ENCODE results near the gene RALGAPA1. TPM values are rescaled to one million over a fixed set of nuclear protein-coding genes. Genes with fewer than 3 reads are reported as not detected.
"Not testable (repeated sequence)": the region's sequence is repeated elsewhere in the genome, so short reads cannot be mapped to it uniquely, and the experiment has no call there.

The RALGAPA1 gene
- total RNA-seq, 2 experiments from 2014 or later, result 27.6 to 36.5 TPM

GRCh38 chr14:35733510-35733909 is 75.6 kb downstream of the RALGAPA1 start:
- H3K4me3 ChIP-seq (ENCODE audit: low read depth, low read length, poor library complexity, severe bottlenecking); H3K9me3 ChIP-seq (ENCODE audit: low read length); DNase-seq (ENCODE audit: low spot score); H3K36me3 ChIP-seq (ENCODE audit: insufficient read depth, low read length); H3K9me2 ChIP-seq (ENCODE audit: insufficient read depth, low read length); H3K27ac ChIP-seq (ENCODE audit: low read depth, low read length, poor library complexity, severe bottlenecking); H4K20me1 ChIP-seq (ENCODE audit: insufficient read depth, low read length); H3K4me2 ChIP-seq (ENCODE audit: low read length); BruUV-seq (replicated peaks); CTCF ChIA-PET (ENCODE audit: unreplicated experiment); H2AFZ ChIP-seq (ENCODE audit: low read length); H3K79me2 ChIP-seq (ENCODE audit: insufficient read depth, low read depth, low read length); intact Hi-C loops (cut with micrococcal nuclease; ENCODE audit: unreplicated experiment); H3K4me1 ChIP-seq (ENCODE audit: insufficient read depth, low read length, poor library complexity, severe bottlenecking): not testable (repeated sequence)
- POLR2A ChIA-PET, result interaction anchor here (0.7 to 1.5 kb wide), 3 partner anchors 8 to 1040 kb away, joined by 3 read pairs; no protein-coding TSS in a partner anchor

- no peak overlapping the region for H3K4me3 ChIP-seq (ENCODE audit: low read depth, low read length, poor library complexity, severe bottlenecking)
- BruUV-seq (replicated peaks), result no TSS peak
- H3K4me1 ChIP-seq (ENCODE audit: insufficient read depth, low read length, poor library complexity, severe bottlenecking), result no peaks in the 10 kb centered on the region
- no peak for TF ChIP-seq EZH2phosphoT487 (IDR thresholded peaks at IDR 0.05; ENCODE audit: borderline replicate concordance, low read depth, low read length)
- TF ChIP-seq CTCF (conservative IDR thresholded peaks at IDR 0.05; ENCODE audit: low read length), result no peak
- H3K9me3 ChIP-seq (ENCODE audit: low read length), result no peaks in the 10 kb centered on the region
- no peak overlapping the region for H3K4me2 ChIP-seq (ENCODE audit: low read length)
- intact Hi-C loops (cut with micrococcal nuclease; ENCODE audit: unreplicated experiment), result no loop called here
- H2AFZ ChIP-seq (ENCODE audit: low read length), result no peak overlapping the region
- CTCF ChIA-PET (ENCODE audit: unreplicated experiment), result no interaction called here
- H3K27ac ChIP-seq (ENCODE audit: low read depth, low read length, poor library complexity, severe bottlenecking), result no peak overlapping the region
- no peaks in the 10 kb centered on the region; the same call in 1 of the 2 replicates for H3K36me3 ChIP-seq (ENCODE audit: insufficient read depth, low read length)
- no peaks in the 10 kb centered on the region for H3K79me2 ChIP-seq (ENCODE audit: insufficient read depth, low read depth, low read length)
- POLR2A ChIA-PET, result interaction anchor here (0.6 to 1.3 kb wide), 2 partner anchors 16 to 30 kb away, joined by 3 to 4 read pairs; no protein-coding TSS in a partner anchor
- no peak for DNase-seq (ENCODE audit: low spot score)
- no peaks in the 10 kb centered on the region for H4K20me1 ChIP-seq (ENCODE audit: insufficient read depth, low read length)
- no peaks in the 10 kb centered on the region for H3K9me2 ChIP-seq (ENCODE audit: insufficient read depth, low read length)
These were observed 78.2 kb downstream of the RALGAPA1 start for GRCh38 chr14:35730871-35731270.

GRCh38 chr14:35727764-35728163 is 81.3 kb downstream of the RALGAPA1 start:
- intact Hi-C loops (cut with micrococcal nuclease; ENCODE audit: unreplicated experiment), result no loop called here

More at GRCh38 chr14:35727764-35728163, 81.3 kb downstream of the RALGAPA1 start:
- Histone ChIP-seq H3K4me2 (ENCODE audit: low read length) (no peak overlapping the region), H3K9me3 (ENCODE audit: low read length) (no peaks in the 10 kb centered on the region), H3K4me3 (ENCODE audit: low read depth, low read length, poor library complexity, severe bottlenecking) (no peak overlapping the region), H3K27ac (ENCODE audit: low read depth, low read length, poor library complexity, severe bottlenecking) (no peak overlapping the region), H3K9me2 (ENCODE audit: insufficient read depth, low read length) (no peaks in the 10 kb centered on the region), H3K79me2 (ENCODE audit: insufficient read depth, low read depth, low read length) (no peaks in the 10 kb centered on the region), H4K20me1 (ENCODE audit: insufficient read depth, low read length) (no peaks in the 10 kb centered on the region), H3K36me3 (ENCODE audit: insufficient read depth, low read length) (no peaks in the 10 kb centered on the region), H3K4me1 (ENCODE audit: insufficient read depth, low read length, poor library complexity, severe bottlenecking) (no peaks in the 10 kb centered on the region), H2AFZ (ENCODE audit: low read length) (no peak overlapping the region)
- no TSS peak for BruUV-seq (replicated peaks)
- POLR2A ChIA-PET, result interaction anchor here (0.7 to 1.6 kb wide), 7 partner anchors 10 to 355 kb away, joined by 3 to 5 read pairs (median 4); no protein-coding TSS in a partner anchor
- DNase-seq (ENCODE audit: low spot score), result no peak
- TF ChIP-seq CTCF (conservative IDR thresholded peaks at IDR 0.05; ENCODE audit: low read length) (no peak), EZH2phosphoT487 (IDR thresholded peaks at IDR 0.05; ENCODE audit: borderline replicate concordance, low read depth, low read length) (no peak)
- CTCF ChIA-PET (ENCODE audit: unreplicated experiment), result no interaction called here
